Measurements from ENCODE around the gene LCN12. TPM values are rescaled to one million over a fixed set of nuclear protein-coding genes. Genes with fewer than 3 reads are reported as not detected.

LCN12 gene
- polyA plus RNA-seq, 1 donor from 2014 or later: 2.9 TPM

- no peak for TF ChIP-seq POLR2AphosphoS5 (IDR thresholded peaks at IDR 0.05)
- no peaks in the 10 kb centered on the region for H3K9me2 ChIP-seq (ENCODE audit: insufficient read depth, low read length)
- H3K36me3 ChIP-seq (ENCODE audit: insufficient read depth, low read length): no peaks in the 10 kb centered on the region
- no peak overlapping the region for H3K27ac ChIP-seq (ENCODE audit: low read length)
- no peaks in the 10 kb centered on the region for H4K20me1 ChIP-seq (ENCODE audit: insufficient read depth)
- H3F3A ChIP-seq (ENCODE audit: insufficient read depth, low read length, poor library complexity, severe bottlenecking): no peaks in the 10 kb centered on the region
- H3K79me2 ChIP-seq (replicated peaks; ENCODE audit: insufficient read depth, low read length): no peaks in the 10 kb centered on the region
- no peak overlapping the region for H3K4me3 ChIP-seq (ENCODE audit: low read length)
- no peaks in the 10 kb centered on the region for H3K27me3 ChIP-seq (ENCODE audit: insufficient read depth, low read depth, low read length)
- H3K9ac ChIP-seq (ENCODE audit: low read length): no peak overlapping the region
- no peak overlapping the region for H3K4me2 ChIP-seq (ENCODE audit: low read length)
- no peaks in the 10 kb centered on the region for H3K9me3 ChIP-seq (ENCODE audit: low read length)
- H2AFZ ChIP-seq (ENCODE audit: low read depth, low read length): no peak overlapping the region
Measured at GRCh38 chr9:136910197-136910900, 41.7 kb upstream of the LCN12 start.

GRCh38 chr9:136910901-136911245 lies 41.2 kb upstream of the LCN12 start:
- Histone ChIP-seq H3K9me2 (ENCODE audit: insufficient read depth, low read length) (no peaks in the 10 kb centered on the region), H2AFZ (ENCODE audit: low read depth, low read length) (no peak overlapping the region), H3K9ac (ENCODE audit: low read length) (no peak overlapping the region), H3K9me3 (ENCODE audit: low read length) (no peaks in the 10 kb centered on the region), H3K4me2 (ENCODE audit: low read length) (no peak overlapping the region), H4K20me1 (ENCODE audit: insufficient read depth) (no peaks in the 10 kb centered on the region), H3K79me2 (replicated peaks; ENCODE audit: insufficient read depth, low read length) (no peaks in the 10 kb centered on the region), H3K27ac (ENCODE audit: low read length) (no peak overlapping the region), H3K4me3 (ENCODE audit: low read length) (no peak overlapping the region), H3F3A (ENCODE audit: insufficient read depth, low read length, poor library complexity, severe bottlenecking) (no peaks in the 10 kb centered on the region), H3K36me3 (ENCODE audit: insufficient read depth, low read length) (no peaks in the 10 kb centered on the region), H3K27me3 (ENCODE audit: insufficient read depth, low read depth, low read length) (no peaks in the 10 kb centered on the region)
- TF ChIP-seq SMC3 (conservative IDR thresholded peaks at IDR 0.05; ENCODE audit: poor library complexity) (no peak), RAD21 (conservative IDR thresholded peaks at IDR 0.05) (no peak), MXI1 (conservative IDR thresholded peaks at IDR 0.05; ENCODE audit: poor library complexity, severe bottlenecking) (no peak), EP300 (conservative IDR thresholded peaks at IDR 0.05; ENCODE audit: poor library complexity, severe bottlenecking) (no peak), EZH2 (IDR thresholded peaks at IDR 0.05; ENCODE audit: borderline replicate concordance, insufficient read depth, low read length, poor library complexity, severe bottlenecking) (no peak), CTCF (IDR thresholded peaks at IDR 0.05; ENCODE audit: poor library complexity, severe bottlenecking) (no peak), POLR2AphosphoS5 (IDR thresholded peaks at IDR 0.05) (no peak), REST (IDR thresholded peaks at IDR 0.05; ENCODE audit: borderline replicate concordance) (no peak), TAF1 (IDR thresholded peaks at IDR 0.05; ENCODE audit: low read depth) (no peak)

All from neural cell (in vitro differentiated cells).